K562 (cell line): Measurements from ENCODE around the gene ACCSL. TPM values are rescaled to one million over a fixed set of nuclear protein-coding genes. Genes with fewer than 3 reads are reported as not detected.

Experiments
- ATAC-seq: fragments of 200-7000 bp; cut with Tn5 transposase; 3 replicates; pipeline ENCODE4 v1.9.1; 2020; ENCODE audit warnings: moderate library complexity
- BruUV-seq: library from RNA; stranded (reverse); fragments of 400-500 nt; replicated peaks from 2 replicates; lab custom pipeline; 2021; lab: Mats Ljungman, UMichigan
- CTCF ChIA-PET: fragments of 300-600 bp; formaldehyde crosslinking; extraction: SDS; loops from one replicate; lab custom pipeline; 2021; ENCODE audit warnings: low intra/inter-chr PET ratio; lab: Yijun Ruan, JAX
- POLR2A ChIA-PET: fragments of 300-600, 350-650 bp; sonication (Branson Sonifier 250); formaldehyde crosslinking; extraction: SDS; loops from one replicate; lab custom pipeline; 2021; ENCODE audit warnings: antibody characterized with exemption, inconsistent platforms; lab: Yijun Ruan, JAX
- DNase-seq, 4 experiments: peaks; one replicate each; pipeline versions ENCODE4 v3.0.0 to v3.0.0-alpha.2; 2011 to 2018; ENCODE audit warnings: low spot score in 3 of 4, mixed read lengths in 3 of 4; ENCODE audit errors: extremely low read depth in 1 of 4
- FAIRE-seq: peaks from 2 replicates; lab custom pipeline; 2011; peaks lifted over from hg19 to GRCh38; lab: Jason Lieb, UNC
- H2AFZ ChIP-seq: 2 replicates; pipeline ENCODE4 v1.6.0; 2011; ENCODE audit warnings: low read depth, low read length, control low read depth, inconsistent platforms
- H3K27ac ChIP-seq: fragments of 200-600 bp; 3 replicates; pipeline ENCODE4 v1.8.0; 2011; ENCODE audit warnings: low read depth, mild to moderate bottlenecking, control low read depth, inconsistent platforms, low read length, moderate library complexity, mixed read lengths; ENCODE audit errors: extremely low read depth
- H3K27me3 ChIP-seq, 2 experiments: fragments of 300-600 bp in 1 of 2; 2 replicates in 1 of 2; 3 replicates in 1 of 2; pipeline versions ENCODE4 v1.6.0 to v1.8.0; 2011; ENCODE audit warnings: inconsistent platforms in 2 of 2, low read length in 2 of 2, mild to moderate bottlenecking in 1 of 2, mixed read lengths in 1 of 2, moderate library complexity in 1 of 2; ENCODE audit not compliant: control insufficient read depth in 2 of 2, insufficient read depth in 2 of 2
- H3K36me3 ChIP-seq: fragments of 300-600 bp; 3 replicates; pipeline ENCODE4 v1.8.0; 2011; ENCODE audit warnings: mild to moderate bottlenecking, low read length, inconsistent platforms; ENCODE audit not compliant: control insufficient read depth, insufficient read depth
- H3K4me1 ChIP-seq, 2 experiments: fragments of 200-600 bp in 1 of 2; replicated peaks in 1 of 2; 2 replicates in 1 of 2; 3 replicates in 1 of 2; pipeline versions ENCODE4 v1.5.1 to v1.8.0; 2011; ENCODE audit warnings: inconsistent platforms in 2 of 2, low read length in 2 of 2, mild to moderate bottlenecking in 1 of 2, mixed read lengths in 1 of 2, moderate library complexity in 1 of 2; ENCODE audit not compliant: control insufficient read depth in 2 of 2, insufficient read depth in 2 of 2
- H3K4me2 ChIP-seq: 2 replicates; pipeline ENCODE4 v1.6.1; 2011; ENCODE audit warnings: low read length, control low read depth, inconsistent platforms, mixed read lengths; ENCODE audit not compliant: insufficient read depth
- H3K4me3 ChIP-seq: fragments of 200-600 bp; sonication (generic), shearing (Covaris generic); 2 replicates; pipeline ENCODE4 v1.5.1; 2016; ENCODE audit warnings: control low read depth, inconsistent platforms
- H3K79me2 ChIP-seq: fragments of 200-600 bp; 3 replicates; pipeline ENCODE4 v1.8.0; 2011; ENCODE audit warnings: low read length, inconsistent platforms; ENCODE audit not compliant: control insufficient read depth, insufficient read depth
- H3K9ac ChIP-seq, 2 experiments: 2 replicates each; pipeline versions ENCODE4 v1.6.0 to v1.6.1; 2011; ENCODE audit warnings: low read depth in 2 of 2, low read length in 2 of 2, control low read depth in 1 of 2, inconsistent platforms in 1 of 2, mild to moderate bottlenecking in 1 of 2, mixed read lengths in 1 of 2; ENCODE audit not compliant: insufficient read depth in 1 of 2
- H3K9me1 ChIP-seq: one replicate; pipeline ENCODE4 v1.6.0; 2011; ENCODE audit warnings: inconsistent platforms, mild to moderate bottlenecking, low read length, moderate library complexity; ENCODE audit not compliant: control insufficient read depth, insufficient read depth
- H3K9me3 ChIP-seq: replicated peaks from 2 replicates; pipeline ENCODE4 v1.5.1; 2011; ENCODE audit warnings: low read depth, low read length, inconsistent platforms; ENCODE audit not compliant: control insufficient read depth, insufficient read depth
- H4K20me1 ChIP-seq: replicated peaks from 2 replicates; pipeline ENCODE4 v1.6.1; 2011; ENCODE audit warnings: low read length, inconsistent platforms, mixed read lengths; ENCODE audit not compliant: control insufficient read depth, insufficient read depth
- ADNP ChIP-seq: fragments of 200-800 bp; sonication (Bioruptor generic); IDR thresholded peaks from 2 replicates; pipeline ENCODE4 v1.6.1; 2016; ENCODE audit warnings: missing genetic modification characterization, missing compliant biosample characterization
- CBX1 ChIP-seq: sonication (generic); IDR thresholded peaks from 2 replicates; pipeline ENCODE4 v1.6.1; 2016; ENCODE audit warnings: antibody characterized with exemption, low read depth, mild to moderate bottlenecking
- CBX2 ChIP-seq: fragments of 200-600 bp; sonication (generic); IDR thresholded peaks from one replicate; pipeline ENCODE4 v1.6.1; 2012; ENCODE audit warnings: mild to moderate bottlenecking, low read length, inconsistent platforms; ENCODE audit not compliant: insufficient read depth, poor library complexity, severe bottlenecking
- FUS ChIP-seq: fragments of 200-400 bp; formaldehyde crosslinking; optimal IDR thresholded peaks from 2 replicates; pipeline ENCODE3; 2017; ENCODE audit warnings: low read depth, low read length
- HEY1 ChIP-seq: fragments of 250-450 bp; sonication (Bioruptor Pico); IDR thresholded peaks from 2 replicates; pipeline ENCODE4 v1.5.0; 2020; ENCODE audit warnings: mild to moderate bottlenecking, moderate library complexity, borderline replicate concordance
- HMG20A ChIP-seq: fragments of 450-650 bp; formaldehyde crosslinking; conservative IDR thresholded peaks from 2 replicates; pipeline ENCODE4 v1.4.0; 2020; ENCODE audit warnings: mild to moderate bottlenecking, mixed read lengths
- KDM1A ChIP-seq, 2 experiments: fragments of 450-650 bp; IDR thresholded peaks; 2 replicates each; pipeline ENCODE4 v1.6.1; 2016; ENCODE audit warnings: mild to moderate bottlenecking in 2 of 2
- KLF1 ChIP-seq: fragments of 450-650 bp; IDR thresholded peaks from 2 replicates; pipeline ENCODE4 v1.6.1; 2016; ENCODE audit warnings: missing genetic modification characterization, missing compliant biosample characterization
- MAFG ChIP-seq: fragments of 450-650 bp; conservative IDR thresholded peaks from 2 replicates; pipeline ENCODE4 v1.6.1; 2016; ENCODE audit warnings: missing genetic modification characterization, missing compliant biosample characterization
- MTA3 ChIP-seq: fragments of 450-650 bp; formaldehyde crosslinking; IDR thresholded peaks from 2 replicates; pipeline ENCODE4 v1.6.1; 2017; ENCODE audit warnings: mild to moderate bottlenecking, borderline replicate concordance
- PHB ChIP-seq: fragments of 250-450 bp; sonication (Bioruptor Pico); IDR thresholded peaks from 2 replicates; pipeline ENCODE4 v1.5.0; 2021
- RBM25 ChIP-seq: fragments of 200-400 bp; formaldehyde crosslinking; IDR thresholded peaks from 2 replicates; pipeline ENCODE4 v1.6.1; 2018; ENCODE audit warnings: low read length, low read depth, moderate library complexity; ENCODE audit not compliant: severe bottlenecking
- RCOR1 ChIP-seq, 2 experiments: IDR thresholded peaks; 2 replicates each; pipeline ENCODE4 v1.6.1; 2012; ENCODE audit warnings: low read depth in 2 of 2, low read length in 2 of 2, borderline replicate concordance in 1 of 2, improper control_type of control experiment in 1 of 2
- SMC3 ChIP-seq: conservative IDR thresholded peaks from 2 replicates; pipeline ENCODE4 v1.6.1; 2011; ENCODE audit warnings: low read depth, low read length, improper control_type of control experiment; ENCODE audit not compliant: insufficient read depth
- TCFL5 ChIP-seq: fragments of 250-450 bp; sonication (Bioruptor Pico); conservative IDR thresholded peaks from 2 replicates; pipeline ENCODE4 v1.6.1; 2021; ENCODE audit warnings: mild to moderate bottlenecking, moderate library complexity, matching md5 sums
- ZBTB33 ChIP-seq: sonication (generic); formaldehyde crosslinking; IDR thresholded peaks from 2 replicates; pipeline ENCODE4 v1.8.1; 2023; ENCODE audit warnings: mild to moderate bottlenecking, missing genetic modification reagents
- ZNF311 ChIP-seq: fragments of 250-450 bp; sonication (Bioruptor Pico); IDR thresholded peaks from 2 replicates; pipeline ENCODE4 v1.4.0; 2020; ENCODE audit warnings: mild to moderate bottlenecking, moderate library complexity
- ZNF41 ChIP-seq: fragments of 250-450 bp; sonication (Bioruptor Pico); conservative IDR thresholded peaks from 2 replicates; pipeline ENCODE4 v1.4.0; 2020; ENCODE audit warnings: mild to moderate bottlenecking
- WGBS: fragments of 100-300 bp; shearing (Covaris generic); methylation state at CpG from one replicate; pipeline ENCODE4 v1.1.6; 2016; ENCODE audit warnings: low coverage, mixed read lengths; ENCODE audit not compliant: insufficient coverage; ENCODE audit errors: missing lambda C conversion rate; 5-methylcytosine and 5-hydroxymethylcytosine counted together
- in situ Hi-C: fragments of 300-500 bp; cut with MboI; formaldehyde crosslinking; loops from 4 replicates; pipeline ENCODE4 v1.15.0; 2018; ENCODE audit warnings: inconsistent platforms, mixed read lengths
- intact Hi-C: fragments of 100-400 bp; cut with micrococcal nuclease; formaldehyde crosslinking; loops from 2 replicates; pipeline ENCODE4 v1.14.2; 2022
- polyA plus RNA-seq, 8 experiments: library from polyadenylated mRNA; depleted of rRNA in 4 of 8; stranded (reverse) in 5 of 8; unstranded in 3 of 8; fragments of >200 nt; fragmentation: Nextera tagmentation in 2 of 8; fragmentation: Illumina TruSeq in 1 of 8; extraction: Ambion mirVana in 2 of 8; extraction: Trizol in 1 of 8; gene quantifications; 2 replicates each; pipeline versions ENCODE4 v1.2.1 to v1.2.3, GENCODE V29; 2011 to 2014; ENCODE audit warnings: inconsistent platforms in 1 of 8, missing spikeins in 1 of 8
- total RNA-seq, 7 experiments: library from RNA; depleted of rRNA in 6 of 7; stranded (reverse); fragments of >200 nt in 6 of 7; fragmentation: Illumina TruSeq in 2 of 7; extraction: Trizol in 2 of 7; gene quantifications; 2 replicates each; pipeline versions ENCODE4 v1.2.1 to v1.2.3, GENCODE V29; 2011 to 2021; ENCODE audit warnings: low replicate concordance in 1 of 7
- TF ChIP-seq, protein P1 (sequence below): sonication (generic); formaldehyde crosslinking; IDR thresholded peaks from 2 replicates; pipeline ENCODE4 v1.8.0; 2022; ENCODE audit warnings: mild to moderate bottlenecking, missing genetic modification reagents
- TF ChIP-seq, protein P2 (sequence below): fragments of 250-450 bp; sonication (Bioruptor Pico); IDR thresholded peaks from 2 replicates; pipeline ENCODE4 v1.8.0; 2022; ENCODE audit warnings: moderate library complexity, mild to moderate bottlenecking, inconsistent platforms
- TF ChIP-seq, protein P3 (sequence below): sonication (generic); formaldehyde crosslinking; IDR thresholded peaks from 2 replicates; pipeline ENCODE4 v1.9.0; 2022; ENCODE audit warnings: mild to moderate bottlenecking, missing genetic modification reagents

Gene ACCSL
- total and polyA plus RNA-seq, 9 of the 15 experiments (the other 6 are each of a cell fraction or from before 2014, with no cell fraction given): not detected

GRCh38 chr11:44015624-44016007 is 32.2 kb upstream of the ACCSL start:
- no TSS peak for BruUV-seq
- H2AFZ ChIP-seq: no peak overlapping the region
- no peaks in the 10 kb centered on the region for H3K9me1 ChIP-seq
- H3K4me1 ChIP-seq: no peaks in the 10 kb centered on the region; a peak in 2 of 5 replicates
- peaks cover 16 to 37% of the 10 kb centered on the region in 2 experiments; a peak in 4 of 5 replicates for H3K27me3 ChIP-seq
- H3K9ac ChIP-seq: no peak overlapping the region
- H3K9me3 ChIP-seq: no peaks in the 10 kb centered on the region
- DNase-seq: no peak
- POLR2A ChIA-PET: interaction anchor here (0.6 to 1.6 kb wide), 5 partner anchors 10 to 618 kb away, joined by 3 to 4 read pairs (median 3); no protein-coding TSS in a partner anchor
- no peak for ATAC-seq
- no peak overlapping the region for H3K4me2 ChIP-seq
- in situ Hi-C loops: no loop called here
- H3K4me3 ChIP-seq: no peak overlapping the region
- no peak overlapping the region for H3K27ac ChIP-seq
- no peaks in the 10 kb centered on the region for H4K20me1 ChIP-seq
- 32% methylated on average over 3 of the region's 3 CpGs for WGBS
- intact Hi-C loops: no loop called here
- H3K36me3 ChIP-seq: no peaks in the 10 kb centered on the region
- no peaks in the 10 kb centered on the region for H3K79me2 ChIP-seq
- FAIRE-seq: no peak
- CTCF ChIA-PET: no interaction called here
- no peak for TF ChIP-seq ZNF311
- TF ChIP-seq KLF1 (tag): no peak
- no peak for TF ChIP-seq PHB (CRISPR knock-in tag)
- no peak for TF ChIP-seq FUS
- peak; percentile 89 for TF ChIP-seq ADNP (tag)
- TF ChIP-seq MTA3: no peak
- TF ChIP-seq, protein P1, sequence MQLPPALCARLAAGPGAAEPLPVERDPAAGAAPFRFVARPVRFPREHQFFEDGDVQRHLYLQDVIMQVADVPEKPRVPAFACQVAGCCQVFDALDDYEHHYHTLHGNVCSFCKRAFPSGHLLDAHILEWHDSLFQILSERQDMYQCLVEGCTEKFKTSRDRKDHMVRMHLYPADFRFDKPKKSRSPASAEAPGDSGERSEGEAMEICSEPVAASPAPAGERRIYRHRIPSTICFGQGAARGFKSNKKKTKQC: no peak
- TF ChIP-seq RCOR1 (IDR thresholded peaks at IDR 0.05; ENCODE audit: borderline replicate concordance in 1 of 2, low read depth in 2 of 2, low read length in 2 of 2): 0 out of 4 replicates have a peak, but pooled peaks of 1 of the 2 experiments have one; percentile 18
- TF ChIP-seq, protein P2, sequence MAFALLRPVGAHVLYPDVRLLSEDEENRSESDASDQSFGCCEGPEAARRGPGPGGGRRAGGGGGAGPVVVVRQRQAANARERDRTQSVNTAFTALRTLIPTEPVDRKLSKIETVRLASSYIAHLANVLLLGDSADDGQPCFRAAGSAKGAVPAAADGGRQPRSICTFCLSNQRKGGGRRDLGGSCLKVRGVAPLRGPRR (CRISPR knock-in tag): no peak
- TF ChIP-seq RBM25: peak; percentile 96
- TF ChIP-seq HEY1 (CRISPR knock-in tag): no peak
- TF ChIP-seq, protein P3, sequence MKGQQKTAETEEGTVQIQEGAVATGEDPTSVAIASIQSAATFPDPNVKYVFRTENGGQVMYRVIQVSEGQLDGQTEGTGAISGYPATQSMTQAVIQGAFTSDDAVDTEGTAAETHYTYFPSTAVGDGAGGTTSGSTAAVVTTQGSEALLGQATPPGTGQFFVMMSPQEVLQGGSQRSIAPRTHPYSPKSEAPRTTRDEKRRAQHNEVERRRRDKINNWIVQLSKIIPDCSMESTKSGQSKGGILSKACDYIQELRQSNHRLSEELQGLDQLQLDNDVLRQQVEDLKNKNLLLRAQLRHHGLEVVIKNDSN (CRISPR knock-in tag): no peak
- no peak for TF ChIP-seq ZNF41 (CRISPR knock-in tag)
- no peak for TF ChIP-seq SMC3
- TF ChIP-seq MAFG (tag): no peak
- no peak for TF ChIP-seq CBX2
- peak in 1 of 2 experiments; percentile 27; a peak in 1 of 4 replicates for TF ChIP-seq KDM1A (IDR thresholded peaks at IDR 0.05)
- no peak for TF ChIP-seq CBX1
- no peak for TF ChIP-seq TCFL5
- no peak for TF ChIP-seq ZBTB33
- no peak for TF ChIP-seq HMG20A (CRISPR knock-in tag)
